ENCODE results near the gene PIBF1. TPM values are rescaled to one million over a fixed set of nuclear protein-coding genes. Genes with fewer than 3 reads are reported as not detected.

PIBF1 gene
- total and polyA plus RNA-seq, 2 donors, result 26.0 to 31.1 TPM

DNA sequence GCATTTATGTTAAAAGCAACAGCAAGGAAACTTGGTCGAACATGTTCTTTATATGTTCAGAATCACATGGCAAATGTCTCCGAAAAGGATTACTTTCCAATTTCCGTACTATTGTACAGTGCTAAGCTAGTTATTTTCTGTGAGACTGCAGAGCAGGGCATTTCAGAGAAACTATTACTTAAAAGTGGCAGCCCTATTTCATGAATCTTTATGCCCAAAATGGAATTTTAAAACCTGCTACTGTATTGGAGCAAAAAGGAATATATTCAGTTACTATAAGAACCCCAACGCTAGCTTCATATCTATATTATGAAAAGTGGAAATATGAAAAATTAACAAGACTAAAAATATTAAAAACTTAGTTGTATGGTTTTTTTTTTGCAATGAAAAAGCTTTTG lies 274.6 kb downstream of the PIBF1 start:
- 93% methylated on average over 4 of the region's 4 CpGs for WGBS
- DNase-seq (ENCODE audit: low read depth in 6 of 9, low spot score in 9 of 9), result no peak
- no peaks in the 10 kb centered on the region for H3K9me3 ChIP-seq (ENCODE audit: control insufficient read depth in 2 of 2, insufficient read depth in 1 of 2, low read length in 1 of 2)
- peaks cover 10 to 12% of the 10 kb centered on the region in 2 donors for H3K4me1 ChIP-seq (ENCODE audit: control insufficient read depth in 2 of 2, insufficient read depth in 2 of 2, low read length in 2 of 2)
- H3K4me3 ChIP-seq (ENCODE audit: low read length in 2 of 2), result no peak overlapping the region
- peaks cover 33 to 55% of the 10 kb centered on the region in 2 donors for H3K27me3 ChIP-seq (ENCODE audit: control insufficient read depth in 2 of 2, insufficient read depth in 1 of 2, low read length in 1 of 2)
- H3K36me3 ChIP-seq (ENCODE audit: control insufficient read depth in 2 of 2, insufficient read depth in 2 of 2, low read length in 1 of 2), result no peaks in the 10 kb centered on the region
- no peak overlapping the region for H3K27ac ChIP-seq (ENCODE audit: low read depth in 1 of 2, low read length in 1 of 2)

DNA sequence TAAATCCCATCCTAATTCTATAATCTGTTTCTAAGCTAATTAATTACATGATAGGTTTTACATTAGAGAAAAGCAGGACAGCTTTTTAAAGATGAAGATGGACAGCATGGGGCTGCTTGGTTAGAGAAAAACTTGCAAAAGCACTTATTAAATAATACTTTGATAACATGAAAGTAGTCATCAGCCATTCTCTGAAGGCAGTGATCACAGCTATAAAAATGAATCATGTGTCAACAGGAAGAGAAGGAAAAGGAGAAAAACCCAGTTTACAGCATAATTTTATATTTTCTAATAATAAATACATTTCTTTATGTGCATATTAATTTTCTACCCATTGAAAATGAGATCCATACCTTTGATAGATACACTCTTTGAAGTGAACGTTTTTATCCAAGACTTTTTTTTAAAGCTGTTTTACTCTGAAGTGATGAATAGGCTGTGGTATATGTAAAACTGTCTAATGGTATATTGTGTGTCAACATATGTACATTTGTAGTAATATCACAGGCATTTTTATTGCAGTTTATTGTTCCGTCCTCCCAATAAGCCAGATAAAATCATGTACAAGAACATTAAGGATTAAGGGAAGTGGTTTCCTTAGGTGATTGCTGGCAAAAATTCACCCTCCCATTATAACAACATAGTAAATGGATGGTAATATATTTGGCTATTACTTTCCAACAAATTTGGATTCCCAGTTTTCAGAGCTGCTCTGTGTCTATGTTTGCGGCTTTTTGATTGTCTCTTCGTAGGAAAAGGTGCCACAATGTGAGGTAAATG lies 275.5 kb downstream of the PIBF1 start:
- H3K27ac ChIP-seq (ENCODE audit: low read depth in 1 of 2, low read length in 1 of 2), result peak overlapping the region in 1 of 2 donors; percentile 3
- H3K27me3 ChIP-seq (ENCODE audit: control insufficient read depth in 2 of 2, insufficient read depth in 1 of 2, low read length in 1 of 2), result peaks cover 35 to 62% of the 10 kb centered on the region in 2 donors
- H3K9me3 ChIP-seq (ENCODE audit: control insufficient read depth in 2 of 2, insufficient read depth in 1 of 2, low read length in 1 of 2), result no peaks in the 10 kb centered on the region
- 93% methylated on average over 4 of the region's 4 CpGs for WGBS
- peaks cover 10 to 12% of the 10 kb centered on the region in 2 donors for H3K4me1 ChIP-seq (ENCODE audit: control insufficient read depth in 2 of 2, insufficient read depth in 2 of 2, low read length in 2 of 2)
- H3K4me3 ChIP-seq (ENCODE audit: low read length in 2 of 2), result no peak overlapping the region
- DNase-seq (ENCODE audit: low read depth in 6 of 9, low spot score in 9 of 9), result no peak
- no peaks in the 10 kb centered on the region for H3K36me3 ChIP-seq (ENCODE audit: control insufficient read depth in 2 of 2, insufficient read depth in 2 of 2, low read length in 1 of 2)

DNA sequence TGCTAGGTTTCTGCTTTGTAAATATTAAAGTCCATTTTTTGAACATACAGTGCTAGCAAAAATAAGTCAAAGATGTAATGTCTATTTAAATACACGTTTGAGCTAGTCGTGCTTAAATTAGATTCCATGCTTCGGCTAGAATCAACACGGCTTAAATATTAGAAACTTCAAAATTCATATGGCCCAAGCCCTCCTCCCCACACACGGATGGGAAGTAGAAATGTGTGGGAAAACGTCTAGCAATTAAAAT lies 276.1 kb downstream of the PIBF1 start:
- peaks cover 35 to 62% of the 10 kb centered on the region in 2 donors for H3K27me3 ChIP-seq (ENCODE audit: control insufficient read depth in 2 of 2, insufficient read depth in 1 of 2, low read length in 1 of 2)
- H3K27ac ChIP-seq (ENCODE audit: low read depth in 1 of 2, low read length in 1 of 2), result peak overlapping the region; percentile 3 to 36
- no peaks in the 10 kb centered on the region for H3K9me3 ChIP-seq (ENCODE audit: control insufficient read depth in 2 of 2, insufficient read depth in 1 of 2, low read length in 1 of 2)
- H3K4me3 ChIP-seq (ENCODE audit: low read length in 2 of 2), result no peak overlapping the region
- H3K36me3 ChIP-seq (ENCODE audit: control insufficient read depth in 2 of 2, insufficient read depth in 2 of 2, low read length in 1 of 2), result no peaks in the 10 kb centered on the region
- WGBS, result 48% methylated on average over 6 of the region's 6 CpGs
- H3K4me1 ChIP-seq (ENCODE audit: control insufficient read depth in 2 of 2, insufficient read depth in 2 of 2, low read length in 2 of 2), result peaks cover 10 to 12% of the 10 kb centered on the region in 2 donors
- DNase-seq (ENCODE audit: low read depth in 6 of 9, low spot score in 9 of 9), result no peak

DNA sequence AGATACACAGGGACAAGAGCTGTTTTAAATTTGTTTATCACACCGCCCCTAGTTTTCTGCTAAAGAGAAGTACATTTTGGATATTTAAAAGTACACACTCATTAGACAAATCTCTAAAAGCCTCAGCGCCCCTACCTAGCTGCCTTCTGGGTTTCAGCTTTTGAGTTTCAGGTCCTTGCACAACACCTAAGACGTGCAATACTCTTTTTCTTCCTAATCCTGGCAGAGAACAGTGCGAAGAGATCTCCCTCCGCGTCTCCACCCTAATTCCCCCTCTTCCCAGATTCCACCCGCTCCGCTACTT lies 276.5 kb downstream of the PIBF1 start:
- Histone ChIP-seq H3K4me1 (ENCODE audit: control insufficient read depth in 2 of 2, insufficient read depth in 2 of 2, low read length in 2 of 2) (peaks cover 10 to 12% of the 10 kb centered on the region in 2 donors), H3K4me3 (ENCODE audit: low read length in 2 of 2) (peak overlapping the region; percentile 41 to 72), H3K36me3 (ENCODE audit: control insufficient read depth in 2 of 2, insufficient read depth in 2 of 2, low read length in 1 of 2) (no peaks in the 10 kb centered on the region), H3K27me3 (ENCODE audit: control insufficient read depth in 2 of 2, insufficient read depth in 1 of 2, low read length in 1 of 2) (peaks cover 35 to 62% of the 10 kb centered on the region in 2 donors), H3K9me3 (ENCODE audit: control insufficient read depth in 2 of 2, insufficient read depth in 1 of 2, low read length in 1 of 2) (no peaks in the 10 kb centered on the region), H3K27ac (ENCODE audit: low read depth in 1 of 2, low read length in 1 of 2) (peak overlapping the region; percentile 3 to 36)
- WGBS, result 7% methylated on average over 8 of the region's 8 CpGs
- peak in 1 of 9 donors; percentile 9 for DNase-seq (ENCODE audit: low read depth in 6 of 9, low spot score in 9 of 9)

DNA sequence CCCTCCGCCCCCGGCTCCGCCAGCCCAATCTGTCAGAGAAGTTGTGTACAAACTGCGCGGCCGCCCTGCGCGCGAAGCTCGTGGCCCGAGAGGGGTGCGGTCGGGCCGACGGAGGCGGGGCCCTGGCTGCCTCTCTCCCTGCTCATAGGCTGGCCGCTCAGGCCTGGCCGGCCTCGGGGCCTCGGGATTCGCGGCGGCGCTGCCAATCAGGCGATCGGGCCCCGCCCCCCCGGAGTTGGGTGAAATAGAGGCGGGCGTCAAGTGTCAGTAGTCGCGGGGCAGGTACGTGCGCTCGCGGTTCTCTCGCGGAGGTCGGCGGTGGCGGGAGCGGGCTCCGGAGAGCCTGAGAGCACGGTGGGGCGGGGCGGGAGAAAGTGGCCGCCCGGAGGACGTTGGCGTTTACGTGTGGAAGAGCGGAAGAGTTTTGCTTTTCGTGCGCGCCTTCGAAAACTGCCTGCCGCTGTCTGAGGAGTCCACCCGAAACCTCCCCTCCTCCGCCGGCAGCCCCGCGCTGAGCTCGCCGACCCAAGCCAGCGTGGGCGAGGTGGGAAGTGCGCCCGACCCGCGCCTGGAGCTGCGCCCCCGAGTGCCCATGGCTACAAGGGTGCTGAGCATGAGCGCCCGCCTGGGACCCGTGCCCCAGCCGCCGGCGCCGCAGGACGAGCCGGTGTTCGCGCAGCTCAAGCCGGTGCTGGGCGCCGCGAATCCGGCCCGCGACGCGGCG lies 277.0 kb downstream of the PIBF1 start, which contains the start of gene KLF5:
Gene KLF5 (plus strand): TSS at position 270 of the 724 bp plus-strand sequence. CDS start 323 bp downstream, at position 593.
- Histone ChIP-seq H3K9me3 (ENCODE audit: control insufficient read depth in 2 of 2, insufficient read depth in 1 of 2, low read length in 1 of 2) (no peaks in the 10 kb centered on the region), H3K27me3 (ENCODE audit: control insufficient read depth in 2 of 2, insufficient read depth in 1 of 2, low read length in 1 of 2) (peaks cover 35 to 62% of the 10 kb centered on the region in 2 donors), H3K4me3 (ENCODE audit: low read length in 2 of 2) (peak within 1 kb of the TSS; percentile 56 to 72), H3K36me3 (ENCODE audit: control insufficient read depth in 2 of 2, insufficient read depth in 2 of 2, low read length in 1 of 2) (no peaks in the 10 kb centered on the region), H3K4me1 (ENCODE audit: control insufficient read depth in 2 of 2, insufficient read depth in 2 of 2, low read length in 2 of 2) (peaks cover 10 to 12% of the 10 kb centered on the region in 2 donors), H3K27ac (ENCODE audit: low read depth in 1 of 2, low read length in 1 of 2) (peak within 1 kb of the TSS; percentile 3 to 71)
- under 1% methylated on average over 93 of the region's 93 CpGs for WGBS
- DNase-seq (ENCODE audit: low read depth in 6 of 9, low spot score in 9 of 9), result peak; percentile 63 to 96 (median 91)

DNA sequence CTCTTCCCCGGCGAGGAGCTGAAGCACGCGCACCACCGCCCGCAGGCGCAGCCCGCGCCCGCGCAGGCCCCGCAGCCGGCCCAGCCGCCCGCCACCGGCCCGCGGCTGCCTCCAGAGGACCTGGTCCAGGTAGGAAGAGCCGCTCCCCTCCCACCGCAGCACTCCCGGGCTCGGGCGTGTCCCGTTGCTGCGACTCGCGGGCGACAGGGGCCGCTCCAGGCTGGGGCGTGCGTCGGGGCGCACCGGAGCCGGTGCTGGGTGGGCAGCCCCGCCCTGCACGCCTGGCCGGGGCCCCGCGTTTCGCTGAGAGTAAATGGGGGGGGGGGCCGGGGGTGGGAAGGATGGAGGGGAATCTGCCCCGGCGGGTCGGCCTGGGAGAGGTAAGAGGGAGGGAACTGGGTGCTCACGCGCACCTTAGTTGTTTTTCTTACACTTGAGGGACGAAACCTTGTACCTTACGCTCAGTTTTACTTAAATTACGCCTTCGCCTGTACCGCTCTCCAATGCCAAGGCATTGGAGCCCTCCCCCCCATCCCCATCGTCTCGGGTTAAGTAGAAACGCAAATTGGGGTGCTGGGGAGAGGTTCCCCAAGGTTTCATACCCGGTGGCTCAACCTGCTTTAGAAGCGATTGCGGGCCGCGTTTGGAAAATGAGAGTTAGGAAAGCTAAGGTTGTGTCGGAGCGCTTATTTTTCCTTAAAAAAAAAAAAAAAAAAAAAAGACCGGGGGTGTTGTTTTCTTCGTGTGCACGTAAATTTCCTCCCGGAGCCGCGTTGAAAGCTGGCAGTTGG lies 277.7 kb downstream of the PIBF1 start:
- peak overlapping the region in 1 of 2 donors; percentile 71 for H3K27ac ChIP-seq (ENCODE audit: low read depth in 1 of 2, low read length in 1 of 2)
- peak in 5 of 9 donors; percentile 7 to 56 (median 32) for DNase-seq (ENCODE audit: low read depth in 6 of 9, low spot score in 9 of 9)
- peaks cover 35 to 62% of the 10 kb centered on the region in 2 donors for H3K27me3 ChIP-seq (ENCODE audit: control insufficient read depth in 2 of 2, insufficient read depth in 1 of 2, low read length in 1 of 2)
- H3K36me3 ChIP-seq (ENCODE audit: control insufficient read depth in 2 of 2, insufficient read depth in 2 of 2, low read length in 1 of 2), result no peaks in the 10 kb centered on the region
- peaks cover 10 to 12% of the 10 kb centered on the region in 2 donors for H3K4me1 ChIP-seq (ENCODE audit: control insufficient read depth in 2 of 2, insufficient read depth in 2 of 2, low read length in 2 of 2)
- WGBS, result under 1% methylated on average over 68 of the region's 68 CpGs
- H3K4me3 ChIP-seq (ENCODE audit: low read length in 2 of 2), result peak overlapping the region; percentile 32 to 72
- no peaks in the 10 kb centered on the region for H3K9me3 ChIP-seq (ENCODE audit: control insufficient read depth in 2 of 2, insufficient read depth in 1 of 2, low read length in 1 of 2)

DNA sequence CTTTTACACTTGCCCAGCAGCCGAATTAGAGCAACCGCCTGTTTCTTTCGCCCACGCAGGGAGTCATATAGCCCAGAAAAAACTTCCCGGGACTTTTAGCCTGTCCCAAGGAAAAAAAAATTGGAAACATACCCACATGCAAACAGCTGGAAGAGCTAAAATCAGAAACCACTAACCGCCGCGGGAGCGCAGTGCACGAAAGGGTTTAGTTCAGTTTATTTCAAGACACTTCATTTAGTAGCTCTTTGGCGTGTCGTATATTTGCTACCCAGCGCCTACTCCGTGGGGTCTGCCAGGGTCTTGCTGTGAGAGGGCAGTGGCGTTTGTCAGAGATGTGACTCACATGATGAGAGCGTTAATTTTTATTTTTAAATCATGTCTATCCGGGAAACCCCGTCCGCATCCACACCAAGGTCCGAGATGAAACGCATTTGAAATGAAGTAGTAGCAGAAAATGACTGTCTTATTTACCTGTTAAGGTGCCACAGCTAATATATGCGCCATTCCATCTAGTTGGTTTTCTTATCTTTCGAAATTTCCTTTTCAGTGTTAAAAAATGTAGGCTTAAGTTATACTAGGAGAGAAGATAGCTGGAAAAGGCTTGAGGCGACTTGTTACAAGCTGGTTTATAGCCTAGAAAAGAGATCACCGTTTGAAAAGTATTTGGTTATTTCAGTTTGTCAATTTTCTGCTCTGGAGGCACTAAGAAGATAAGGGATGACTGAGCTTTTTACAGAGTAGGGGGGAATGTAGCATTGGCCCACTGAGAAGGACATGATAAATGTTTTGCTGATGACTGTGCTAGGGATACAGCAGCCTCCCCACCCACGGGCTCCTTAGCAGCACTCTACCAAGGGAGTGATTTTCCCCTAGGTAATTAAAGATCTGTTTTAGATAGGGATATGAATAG lies 278.6 kb downstream of the PIBF1 start:
- H3K27ac ChIP-seq (ENCODE audit: low read depth in 1 of 2, low read length in 1 of 2), result peak overlapping the region; percentile 36 to 42
- no peaks in the 10 kb centered on the region for H3K9me3 ChIP-seq (ENCODE audit: control insufficient read depth in 2 of 2, insufficient read depth in 1 of 2, low read length in 1 of 2)
- peaks cover 10 to 12% of the 10 kb centered on the region in 2 donors for H3K4me1 ChIP-seq (ENCODE audit: control insufficient read depth in 2 of 2, insufficient read depth in 2 of 2, low read length in 2 of 2)
- H3K36me3 ChIP-seq (ENCODE audit: control insufficient read depth in 2 of 2, insufficient read depth in 2 of 2, low read length in 1 of 2), result no peaks in the 10 kb centered on the region
- peak overlapping the region; percentile 32 to 72 for H3K4me3 ChIP-seq (ENCODE audit: low read length in 2 of 2)
- 21% methylated on average over 26 of the region's 26 CpGs for WGBS
- DNase-seq (ENCODE audit: low read depth in 6 of 9, low spot score in 9 of 9), result peak in 3 of 9 donors; percentile 8 to 46 (median 9)
- peaks cover 35 to 62% of the 10 kb centered on the region in 2 donors for H3K27me3 ChIP-seq (ENCODE audit: control insufficient read depth in 2 of 2, insufficient read depth in 1 of 2, low read length in 1 of 2)

DNA sequence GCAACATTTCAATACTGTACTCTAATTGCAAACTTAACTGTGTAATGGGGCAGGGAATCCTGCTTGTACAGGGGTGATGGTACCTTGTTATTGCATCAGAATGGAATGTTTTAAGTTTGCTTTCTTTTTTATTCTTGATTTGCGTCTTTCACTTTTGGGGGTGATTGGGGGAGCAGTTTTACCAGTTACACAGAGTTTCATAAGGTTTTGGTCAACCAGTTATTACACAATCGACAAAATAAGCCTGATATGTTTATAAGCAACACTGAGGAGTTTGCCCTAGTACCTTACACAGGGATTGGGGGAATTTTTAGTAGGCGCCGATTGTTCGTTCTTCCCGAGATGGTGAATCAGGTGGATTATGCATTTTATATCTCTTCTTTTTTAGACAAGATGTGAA lies 279.5 kb downstream of the PIBF1 start:
- Histone ChIP-seq H3K4me3 (ENCODE audit: low read length in 2 of 2) (peak overlapping the region in 1 of 2 donors; percentile 3), H3K27ac (ENCODE audit: low read depth in 1 of 2, low read length in 1 of 2) (no peak overlapping the region), H3K4me1 (ENCODE audit: control insufficient read depth in 2 of 2, insufficient read depth in 2 of 2, low read length in 2 of 2) (peaks cover 10 to 12% of the 10 kb centered on the region in 2 donors), H3K36me3 (ENCODE audit: control insufficient read depth in 2 of 2, insufficient read depth in 2 of 2, low read length in 1 of 2) (no peaks in the 10 kb centered on the region), H3K9me3 (ENCODE audit: control insufficient read depth in 2 of 2, insufficient read depth in 1 of 2, low read length in 1 of 2) (no peaks in the 10 kb centered on the region), H3K27me3 (ENCODE audit: control insufficient read depth in 2 of 2, insufficient read depth in 1 of 2, low read length in 1 of 2) (peaks cover 35 to 55% of the 10 kb centered on the region in 2 donors)
- DNase-seq (ENCODE audit: low read depth in 6 of 9, low spot score in 9 of 9), result no peak
- WGBS, result 93% methylated on average over 6 of the region's 6 CpGs

All from thymus (tissue), 11 donors.